Peyer's patch (tissue), 4 donors: ENCODE measurements around the gene TCP11L2. TPM values are rescaled to one million over a fixed set of nuclear protein-coding genes. Genes with fewer than 3 reads are reported as not detected.

ENCODE experiments used
- DNase-seq, 3 donors: peaks; one replicate each; pipeline ENCODE4 v3.0.0-alpha.2; 2017 to 2019
- H3K27ac ChIP-seq, 4 donors: fragments of 200-600 bp; sonication (generic); one replicate each; pipeline ENCODE4 v1.5.1; 2016 to 2019
- H3K27me3 ChIP-seq, 2 donors: fragments of 200-600 bp; sonication (generic); one replicate each; pipeline ENCODE4 v1.5.1; 2019
- H3K36me3 ChIP-seq, 3 donors: fragments of 200-600 bp; sonication (generic); one replicate each; pipeline ENCODE4 v1.5.1; 2016 to 2019
- H3K4me1 ChIP-seq, 4 donors: fragments of 200-600 bp; sonication (generic); one replicate each; pipeline ENCODE4 v1.5.1; 2016 to 2019
- H3K4me3 ChIP-seq, 4 donors: fragments of 200-600 bp; sonication (generic); 1 replicate in 3 of 4; 2 replicates in 1 of 4; pipeline ENCODE4 v1.5.1; 2016 to 2019; ENCODE audit warnings: mild to moderate bottlenecking in 1 of 4
- H3K9me3 ChIP-seq, 4 donors: fragments of 200-600 bp; sonication (generic); one replicate each; pipeline ENCODE4 v1.5.1; 2016 to 2019; ENCODE audit warnings: mild to moderate bottlenecking in 1 of 4
- CTCF ChIP-seq, 6 experiments: fragments of 450-650 bp in 4 of 6; fragments of 200-600 bp in 2 of 6; sonication (generic) in 1 of 6; IDR thresholded peaks; one replicate each; pipeline ENCODE4 v1.5.1; 2017 to 2019; ENCODE audit warnings: antibody characterized with exemption in 6 of 6, mild to moderate bottlenecking in 3 of 6, moderate library complexity in 1 of 6
- POLR2A ChIP-seq, 2 donors: fragments of 450-650 bp; IDR thresholded peaks; one replicate each; pipeline ENCODE4 v1.5.1; 2017; ENCODE audit warnings: antibody characterized with exemption in 2 of 2, mild to moderate bottlenecking in 2 of 2, moderate library complexity in 2 of 2
- small RNA-seq, 2 donors: library from RNA; depleted of rRNA; stranded (forward); fragments of <200 nt; gene quantifications; one replicate each; pipeline ENCODE3, GENCODE V24; 2016
- total RNA-seq, 4 donors: library from RNA; depleted of rRNA; stranded (reverse); fragments of >200 nt; gene quantifications; one replicate each; pipeline ENCODE4 v1.1.0, GENCODE V29; 2016

Gene TCP11L2
- total RNA-seq, 4 donors from 2014 or later = 39.9 to 63.5 (median 48.9) TPM

DNA sequence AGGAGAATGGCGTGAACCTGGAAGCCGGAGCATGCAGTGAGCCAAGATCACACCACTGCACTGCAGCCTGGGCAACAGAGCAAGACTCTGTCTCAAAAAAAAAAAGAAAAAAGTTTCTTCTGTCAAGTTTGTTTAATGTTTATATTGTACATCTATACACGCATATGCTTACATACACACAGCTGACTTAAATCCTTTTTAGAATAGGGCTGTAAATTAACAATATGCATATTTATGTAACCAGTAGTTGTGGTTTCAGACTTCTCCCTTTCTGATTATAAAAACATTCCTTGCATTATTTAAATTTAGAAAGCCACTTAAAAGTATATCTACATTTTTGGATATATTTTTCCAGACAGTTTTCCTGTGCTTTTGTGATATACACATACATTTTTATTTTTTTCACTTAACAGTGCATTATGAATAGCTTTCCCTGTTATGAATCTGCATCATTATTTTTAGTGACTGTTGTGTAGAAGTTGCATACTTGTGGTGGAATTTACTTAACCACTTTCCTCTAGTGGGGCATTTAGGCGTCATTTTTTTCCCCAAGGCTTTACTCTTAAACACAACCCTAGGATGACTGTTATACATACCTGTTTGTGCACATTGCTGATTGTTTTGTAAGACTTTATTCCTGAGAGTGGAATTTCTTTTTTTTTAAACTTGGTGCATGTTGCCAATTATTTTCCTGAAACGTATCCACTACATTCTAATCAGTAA, 84.4 kb downstream of the TCP11L2 start:
- TF ChIP-seq CTCF (IDR thresholded peaks at IDR 0.05) = no peak
- TF ChIP-seq POLR2A (IDR thresholded peaks at IDR 0.05) = no peak
- DNase-seq = no peak
- H3K27ac ChIP-seq = no peak overlapping the region
- no peak overlapping the region for H3K4me3 ChIP-seq
- H3K4me1 ChIP-seq = no peaks in the 10 kb centered on the region
- H3K36me3 ChIP-seq = no peaks in the 10 kb centered on the region
- H3K9me3 ChIP-seq = no peaks in the 10 kb centered on the region
- H3K27me3 ChIP-seq = no peaks in the 10 kb centered on the region

DNA sequence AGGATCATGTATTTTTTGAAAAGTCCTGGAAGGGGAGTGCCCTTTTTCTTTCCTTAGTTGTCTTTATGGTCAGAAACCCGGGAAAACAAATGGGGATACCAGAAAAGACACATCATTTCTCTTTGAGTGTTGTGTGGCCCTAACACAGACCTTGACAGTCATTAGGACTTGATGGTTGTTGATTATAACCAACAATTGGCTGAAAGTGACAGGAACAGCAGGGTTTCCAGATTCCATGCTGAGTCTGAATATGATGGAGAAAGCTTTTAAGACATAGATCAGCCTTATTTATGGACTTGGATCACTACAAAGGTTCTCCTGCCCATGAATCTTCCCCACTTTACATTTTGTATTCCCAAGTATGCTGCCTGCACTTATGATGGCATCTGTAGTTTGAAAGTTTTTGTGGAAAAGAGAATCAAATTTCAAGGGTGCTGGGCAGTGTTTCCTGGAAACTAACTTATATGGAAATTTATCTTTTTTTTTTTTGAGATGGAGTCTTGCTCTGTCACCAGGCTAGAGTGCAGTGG, 85.4 kb downstream of the TCP11L2 start:
- Histone ChIP-seq H3K27me3 (no peaks in the 10 kb centered on the region), H3K36me3 (no peaks in the 10 kb centered on the region), H3K9me3 (no peaks in the 10 kb centered on the region), H3K27ac (no peak overlapping the region), H3K4me3 (no peak overlapping the region), H3K4me1 (no peaks in the 10 kb centered on the region)
- no peak for DNase-seq
- TF ChIP-seq POLR2A (IDR thresholded peaks at IDR 0.05) = no peak
- no peak for TF ChIP-seq CTCF (IDR thresholded peaks at IDR 0.05)

DNA sequence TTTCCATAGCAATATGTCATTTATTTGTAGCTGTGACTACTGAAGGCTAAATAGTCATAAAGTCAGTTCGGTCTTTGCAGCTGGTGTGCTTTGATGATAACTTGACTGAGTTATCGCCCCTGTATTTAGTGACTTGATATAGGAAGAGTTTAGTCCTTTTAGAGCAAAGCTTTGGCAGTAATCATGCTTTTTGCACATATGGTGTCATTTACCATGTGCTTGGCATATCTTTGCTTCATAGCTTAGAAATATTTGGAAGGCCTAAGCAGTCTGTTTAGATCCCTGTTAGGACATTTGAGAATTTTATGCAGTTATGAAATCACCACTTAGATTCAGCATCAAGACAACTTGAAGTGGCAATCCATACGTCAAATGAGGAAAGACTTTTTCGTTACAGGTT, 86.6 kb downstream of the TCP11L2 start:
- H3K27me3 ChIP-seq = no peaks in the 10 kb centered on the region
- no peaks in the 10 kb centered on the region for H3K4me1 ChIP-seq
- no peaks in the 10 kb centered on the region for H3K9me3 ChIP-seq
- H3K36me3 ChIP-seq = peaks cover 0 to 6% (median 0%) of the 10 kb centered on the region in 3 donors
- no peak for DNase-seq
- TF ChIP-seq CTCF (IDR thresholded peaks at IDR 0.05) = no peak
- no peak for TF ChIP-seq POLR2A (IDR thresholded peaks at IDR 0.05)
- H3K27ac ChIP-seq = no peak overlapping the region
- no peak overlapping the region for H3K4me3 ChIP-seq

DNA sequence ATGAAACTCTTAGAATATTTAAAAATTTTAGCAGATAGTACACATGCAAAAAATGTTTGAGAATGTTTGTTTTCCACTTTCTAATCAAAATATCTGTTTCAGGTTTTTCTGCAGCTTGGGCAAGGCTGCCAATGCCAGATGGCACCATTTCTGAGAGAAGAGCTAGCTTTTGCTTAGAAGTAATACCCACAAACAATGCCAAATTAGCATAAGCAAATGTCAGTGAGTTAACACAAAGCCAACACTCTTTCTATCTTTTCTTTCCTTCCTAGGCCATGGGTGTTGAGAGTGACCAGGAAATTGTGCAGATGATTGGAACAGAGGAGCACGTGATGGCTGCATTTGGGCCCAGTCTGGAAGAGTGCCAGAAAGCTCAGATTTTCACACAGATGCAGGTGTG, 90.2 kb downstream of the TCP11L2 start:
- H3K27ac ChIP-seq = no peak overlapping the region
- H3K27me3 ChIP-seq = no peaks in the 10 kb centered on the region
- no peaks in the 10 kb centered on the region for H3K4me1 ChIP-seq
- TF ChIP-seq POLR2A (IDR thresholded peaks at IDR 0.05) (no peak), CTCF (IDR thresholded peaks at IDR 0.05) (no peak)
- peaks cover 0 to 31% (median 3%) of the 10 kb centered on the region in 3 donors for H3K36me3 ChIP-seq
- no peak for DNase-seq
- no peaks in the 10 kb centered on the region for H3K9me3 ChIP-seq
- H3K4me3 ChIP-seq = no peak overlapping the region

Small RNAs within 50 kb of the gene (small RNA-seq; reads per million reads assigned to genes)
- gene RNU7-94P = 0 reads per million in 2 donors

Other genes starting within 250 kb of the TCP11L2 start
- 1 to 10 TPM; 2.1 to 7.7 (median 4.6) TPM for gene NUAK1, start 163.8 kb upstream of the TCP11L2 start, total RNA-seq
- gene CKAP4, start 54.7 kb upstream of the TCP11L2 start, total RNA-seq = 10 to 100 TPM; 15.5 to 24.5 (median 21.0) TPM
- 10 to 100 TPM in 1 of 4 donors, 1 to 10 TPM in 3; 5.1 to 10.7 (median 7.4) TPM for gene POLR3B, start 55.0 kb downstream of the TCP11L2 start, total RNA-seq